ENCODE results near the gene RUNX3.

Gene RUNX3

DNA sequence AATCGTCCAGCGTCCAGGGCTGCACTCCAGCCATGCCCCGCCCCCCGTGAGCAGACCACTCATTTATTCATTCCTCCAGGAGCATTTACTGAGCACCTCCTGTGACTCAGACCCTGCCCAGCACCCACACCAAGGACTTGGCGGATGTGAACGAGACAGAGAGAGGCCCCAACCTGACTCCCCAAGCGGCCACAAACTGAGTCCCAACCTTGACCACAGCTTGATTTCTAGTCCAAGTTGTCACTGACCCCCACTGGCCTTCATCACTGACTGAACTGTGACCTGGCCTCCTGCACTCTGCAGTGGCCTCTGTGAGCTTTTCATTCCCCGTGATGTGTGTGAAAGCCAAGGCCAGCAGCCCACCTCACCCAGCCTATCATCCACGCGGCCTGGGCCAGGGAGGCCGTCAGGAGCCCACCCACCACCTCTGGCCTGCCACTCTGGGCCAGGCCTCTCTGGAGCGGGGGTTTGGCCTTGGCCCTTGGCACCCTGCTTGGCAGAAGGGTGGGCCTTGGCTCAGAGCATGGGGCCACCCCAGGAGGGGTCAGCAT, 19.3 kb upstream of the RUNX3 start:
- FAIRE-seq, result no peak

DNA sequence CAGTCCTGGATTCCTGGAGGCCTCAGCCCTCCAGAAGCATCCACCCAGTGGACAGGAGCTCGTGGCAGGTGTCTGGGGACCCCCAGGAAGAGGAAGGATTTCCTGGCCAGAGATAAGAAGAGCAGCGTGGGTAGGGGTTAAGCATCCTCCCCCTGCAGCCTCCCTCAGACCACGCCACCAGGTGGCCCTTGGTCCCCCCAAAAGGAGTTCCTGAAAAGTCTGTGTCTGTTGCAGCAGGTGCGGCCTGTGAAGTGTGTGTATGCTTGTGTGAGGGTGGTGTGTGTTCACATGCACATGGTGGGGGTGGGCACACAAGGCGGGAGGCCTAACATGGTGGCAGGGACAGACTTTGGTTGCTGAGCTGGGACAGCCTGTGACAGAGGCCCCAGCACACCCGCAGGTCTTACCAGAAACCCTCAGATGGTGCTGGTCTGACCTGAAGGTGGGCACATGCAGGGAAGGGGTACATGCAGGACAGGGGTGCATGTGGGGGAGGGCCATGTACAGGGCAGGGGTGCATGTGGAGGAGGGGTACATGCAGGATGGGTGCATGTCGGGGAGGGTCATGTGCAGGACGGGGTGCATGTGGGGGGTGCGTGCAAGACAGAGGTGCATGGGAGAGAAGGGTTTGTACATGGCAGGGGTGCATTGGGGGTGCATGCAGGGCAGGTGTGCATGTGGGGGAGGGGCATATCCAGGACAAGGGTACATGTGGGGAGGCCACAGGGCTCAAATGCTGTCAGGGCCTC, 18.2 kb upstream of the RUNX3 start:
- FAIRE-seq (peak; percentile 62), DNase-seq (ENCODE audit: extremely low spot score, insufficient read length, low read depth) (no peak)

More for the DNA sequence above, 19.3 kb upstream of the RUNX3 start:
- no peak for DNase-seq (ENCODE audit: extremely low spot score, insufficient read length, low read depth)

DNA sequence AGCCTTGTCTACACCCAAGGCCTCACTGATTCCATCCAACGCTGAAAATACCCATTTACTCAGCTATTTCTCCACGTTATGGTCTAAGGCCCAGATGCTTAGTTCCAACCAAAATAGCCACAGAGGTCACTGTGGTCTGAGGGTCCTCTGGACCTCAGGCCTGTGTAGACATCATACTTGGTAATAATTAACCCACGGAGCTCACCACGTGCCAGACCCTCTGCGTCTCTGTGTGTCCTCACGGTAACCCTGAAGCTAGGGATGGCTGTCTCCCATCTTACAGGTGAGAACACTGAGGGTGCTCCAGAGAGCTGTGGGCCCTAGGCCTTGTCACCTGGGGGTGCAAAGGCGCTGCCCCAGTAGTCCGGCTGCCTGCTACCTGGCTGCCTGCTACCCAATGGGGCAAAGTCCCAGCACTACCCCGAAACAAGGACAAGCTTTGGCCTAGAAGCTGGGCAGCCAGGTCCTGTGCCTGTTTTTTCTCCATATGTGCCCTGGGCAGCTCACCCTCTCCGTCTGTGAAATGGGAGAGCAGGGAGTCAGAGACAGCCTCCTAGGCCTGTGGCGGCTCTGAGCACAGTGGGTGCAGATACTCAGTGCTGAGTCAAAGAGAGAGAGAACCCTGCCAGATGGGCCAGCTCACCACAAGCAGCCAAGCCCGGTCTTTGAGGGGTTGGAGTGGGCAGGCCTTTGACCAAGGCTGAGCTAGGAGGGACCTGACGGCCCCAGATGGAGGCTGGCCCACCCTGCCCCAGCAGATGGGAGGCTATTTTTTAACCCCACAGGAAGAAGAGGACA, 17.0 kb upstream of the RUNX3 start:
- peak; percentile 98 for FAIRE-seq
- peak; percentile 81 for DNase-seq (ENCODE audit: extremely low spot score, insufficient read length, low read depth)

DNA sequence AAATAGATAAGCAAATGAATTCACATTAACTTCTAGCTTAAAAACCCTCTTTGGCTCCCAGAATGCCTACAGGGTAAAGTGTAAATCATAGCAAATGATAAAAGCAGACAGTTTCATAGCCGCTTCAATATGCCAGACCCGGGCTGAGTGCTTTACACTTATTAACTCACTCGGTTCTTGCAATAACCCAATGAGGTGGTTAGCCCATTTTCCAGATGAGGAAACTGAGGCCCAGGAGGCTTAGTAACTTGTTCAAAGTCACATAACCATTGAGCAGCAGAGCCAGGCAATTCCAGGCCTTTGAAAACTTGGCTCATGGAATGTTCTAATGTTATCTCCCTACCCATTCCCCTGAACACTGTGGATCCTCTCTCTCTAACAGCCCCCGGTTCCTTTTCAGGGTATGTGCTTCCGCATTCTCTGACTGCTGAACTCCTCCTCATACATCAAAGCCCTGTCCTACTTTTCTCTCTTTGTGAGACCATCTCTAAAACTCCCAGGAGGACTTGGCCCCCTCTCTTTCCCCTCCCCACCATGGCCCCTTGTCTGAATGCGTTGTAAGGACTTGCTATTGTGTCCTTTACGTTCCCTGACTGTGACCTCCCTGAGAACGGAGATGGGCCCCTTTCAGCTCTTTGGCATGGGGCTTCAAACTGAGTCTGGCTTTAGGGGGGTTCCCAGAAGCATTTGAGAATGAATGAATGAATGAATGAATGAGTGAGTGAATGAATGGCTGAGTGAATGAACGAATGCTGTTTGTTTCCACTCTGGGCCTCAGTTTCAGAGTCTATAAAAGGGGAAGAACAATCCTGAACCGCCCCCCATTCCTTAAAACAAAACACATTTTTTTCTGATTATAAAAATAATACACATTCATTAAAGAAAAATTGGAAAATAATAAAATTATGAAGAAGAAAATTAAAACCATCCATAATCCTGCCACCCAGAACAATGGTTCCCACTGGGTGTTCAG, 15.6 kb upstream of the RUNX3 start:
- DNase-seq (ENCODE audit: extremely low spot score, insufficient read length, low read depth) (no peak), FAIRE-seq (no peak)

DNA sequence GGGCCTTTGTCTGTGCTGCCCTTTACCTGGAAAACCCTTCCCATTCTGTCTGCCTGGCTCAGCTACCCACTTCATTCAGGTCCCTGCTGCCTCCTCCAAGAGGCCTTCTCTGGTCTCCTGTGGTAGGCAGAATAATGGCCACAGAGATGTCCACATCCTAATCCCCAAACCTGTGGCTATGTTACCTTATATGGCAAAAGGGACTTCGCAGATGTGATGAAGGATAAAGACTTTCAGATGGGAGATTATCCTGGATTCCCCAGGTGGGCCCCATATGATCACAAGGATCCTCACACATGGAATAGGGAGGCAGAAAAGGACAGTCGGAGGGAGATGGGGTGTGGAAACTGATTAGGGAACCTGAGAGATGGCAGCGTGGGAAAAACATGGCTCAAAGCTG, 14.2 kb upstream of the RUNX3 start:
- no peak for FAIRE-seq
- no peak for DNase-seq (ENCODE audit: extremely low spot score, insufficient read length, low read depth)

DNA sequence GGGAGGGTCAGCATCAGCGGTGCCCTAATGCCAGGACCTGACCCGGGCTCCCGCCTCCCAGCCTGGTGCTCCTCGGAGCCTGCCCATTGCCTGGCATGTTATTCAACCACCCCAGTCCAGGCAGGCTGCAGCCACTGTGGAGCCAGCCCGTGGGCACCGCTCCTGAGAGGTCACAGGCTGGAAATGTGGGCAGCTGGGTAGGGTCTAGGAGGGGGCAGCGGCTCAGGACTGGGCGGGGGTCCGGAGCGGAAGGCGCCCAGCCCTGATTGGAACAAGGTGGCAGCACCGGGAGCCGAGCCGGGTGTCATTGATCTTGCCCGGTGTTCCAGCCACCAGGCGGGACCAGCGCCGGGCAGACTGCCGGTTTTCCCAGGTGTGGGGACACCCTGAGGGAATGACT, 12.7 kb upstream of the RUNX3 start:
- DNase-seq (ENCODE audit: extremely low spot score, insufficient read length, low read depth) (no peak), FAIRE-seq (no peak)

DNA sequence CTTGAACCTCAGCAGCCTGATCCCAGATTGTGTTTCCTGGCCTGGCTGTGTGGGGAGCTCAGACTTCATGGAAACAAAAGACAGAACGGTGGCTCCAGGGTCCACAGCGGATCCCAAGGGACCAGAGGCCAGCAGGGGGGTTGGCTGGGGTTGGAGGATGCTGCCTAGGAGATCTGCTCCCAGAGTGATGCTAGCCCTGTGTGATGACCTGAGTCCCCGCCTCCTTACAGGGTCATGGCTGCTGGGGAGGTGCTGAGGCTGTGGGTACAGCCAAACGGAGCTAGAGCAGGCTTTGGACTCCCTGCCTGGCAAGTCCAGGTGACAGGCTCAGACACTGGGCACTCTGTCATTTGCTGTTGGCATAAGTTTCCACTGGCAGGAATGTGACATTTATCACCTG, 11.5 kb upstream of the RUNX3 start:
- FAIRE-seq (no peak), DNase-seq (ENCODE audit: extremely low spot score, insufficient read length, low read depth) (no peak)

DNA sequence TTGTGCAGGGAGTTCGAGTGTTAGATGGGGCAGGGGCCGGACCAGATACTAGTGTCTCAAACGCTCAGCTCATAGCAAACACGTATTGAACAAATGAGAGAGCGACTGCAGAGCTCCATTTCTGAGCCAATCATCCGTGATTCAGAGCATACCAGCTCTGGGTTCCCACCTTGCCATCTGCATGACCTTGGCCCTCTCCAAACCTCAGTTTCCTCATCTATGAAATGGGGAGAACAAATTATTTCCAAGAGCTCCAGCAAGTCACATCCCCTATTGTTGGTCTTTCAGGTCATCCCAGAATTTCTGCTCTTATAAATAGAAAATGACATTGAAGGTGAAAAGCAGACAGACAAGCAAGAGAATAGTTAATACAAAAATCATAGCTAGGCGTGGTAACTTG, 10.2 kb upstream of the RUNX3 start:
- FAIRE-seq (no peak), DNase-seq (ENCODE audit: extremely low spot score, insufficient read length, low read depth) (no peak)

DNA sequence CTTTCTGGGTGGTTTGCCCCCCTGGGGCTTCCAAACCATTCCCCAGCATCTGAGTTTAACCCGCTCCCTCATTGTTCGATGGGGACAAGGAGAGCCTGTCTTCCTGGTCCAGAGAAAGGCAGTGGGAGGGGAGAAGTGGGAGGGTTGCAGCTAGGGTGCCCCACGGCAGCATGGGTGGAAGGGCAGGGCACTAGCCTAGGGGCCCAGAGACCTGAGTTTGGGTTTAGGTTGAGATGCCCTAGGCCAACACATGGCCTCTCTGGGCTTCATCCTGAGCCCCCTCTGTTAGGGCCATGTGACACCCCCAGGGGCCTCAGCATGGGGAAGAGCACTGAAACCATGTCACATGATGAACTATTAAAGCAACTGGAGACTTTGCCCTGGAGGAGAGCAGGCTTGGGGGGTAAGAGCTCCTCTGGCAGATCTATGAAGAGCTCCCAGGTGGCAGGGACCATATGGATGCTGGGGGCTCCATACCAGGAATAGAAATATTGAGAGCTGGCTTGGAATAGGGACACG, 9.7 kb upstream of the RUNX3 start:
- no peak for FAIRE-seq
- no peak for DNase-seq (ENCODE audit: extremely low spot score, insufficient read length, low read depth)

DNA sequence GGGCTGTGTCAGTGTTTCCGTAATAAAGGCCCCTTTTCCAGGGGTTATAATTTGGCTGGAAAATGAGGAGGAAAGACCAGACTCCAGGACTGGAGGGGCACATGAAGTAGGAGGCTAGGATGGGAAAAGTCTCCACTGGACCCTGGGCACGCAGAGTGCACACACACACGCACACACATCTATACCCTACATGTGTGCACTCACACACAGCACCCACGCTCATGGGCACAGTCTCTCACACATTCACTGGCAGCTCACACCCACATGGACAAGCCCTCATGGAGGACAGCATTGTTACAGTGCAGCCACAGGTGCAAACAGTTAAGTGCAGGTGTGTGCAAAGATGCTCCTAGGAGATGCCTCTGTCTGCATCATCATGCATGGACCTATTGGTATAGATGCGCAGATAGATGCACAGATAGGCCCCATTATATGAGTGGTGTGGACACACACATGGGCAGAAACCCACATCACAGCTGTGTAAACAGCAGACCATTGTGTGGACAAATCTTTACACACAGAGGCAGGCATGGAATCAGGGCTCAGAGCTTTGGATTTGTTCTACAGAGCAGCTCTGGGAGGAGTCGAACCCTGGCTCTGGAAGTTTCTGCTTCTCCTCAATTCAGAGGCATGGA, 9.1 kb upstream of the RUNX3 start:
- no peak for FAIRE-seq
- no peak for DNase-seq (ENCODE audit: extremely low spot score, insufficient read length, low read depth)

DNA sequence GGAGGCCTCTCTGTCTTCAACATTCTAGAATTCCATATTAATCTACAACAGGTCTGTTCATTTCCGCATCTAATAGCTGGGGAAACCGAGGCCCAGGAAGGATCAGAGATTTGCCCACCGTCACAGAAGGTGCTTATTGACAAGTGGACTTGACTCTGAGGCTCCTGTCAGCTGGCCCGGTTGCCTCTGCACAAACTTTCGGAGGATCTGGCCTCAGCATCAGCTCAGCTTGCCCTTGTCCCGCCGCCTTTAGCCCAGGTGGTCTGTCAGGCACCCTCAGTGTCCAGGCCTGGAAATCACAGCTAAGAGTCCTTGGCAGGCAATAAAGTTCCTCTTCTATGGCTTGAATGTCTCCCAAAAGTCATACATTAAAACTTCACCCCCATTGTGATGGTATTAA, 8.2 kb upstream of the RUNX3 start:
- no peak for FAIRE-seq
- no peak for DNase-seq (ENCODE audit: extremely low spot score, insufficient read length, low read depth)

DNA sequence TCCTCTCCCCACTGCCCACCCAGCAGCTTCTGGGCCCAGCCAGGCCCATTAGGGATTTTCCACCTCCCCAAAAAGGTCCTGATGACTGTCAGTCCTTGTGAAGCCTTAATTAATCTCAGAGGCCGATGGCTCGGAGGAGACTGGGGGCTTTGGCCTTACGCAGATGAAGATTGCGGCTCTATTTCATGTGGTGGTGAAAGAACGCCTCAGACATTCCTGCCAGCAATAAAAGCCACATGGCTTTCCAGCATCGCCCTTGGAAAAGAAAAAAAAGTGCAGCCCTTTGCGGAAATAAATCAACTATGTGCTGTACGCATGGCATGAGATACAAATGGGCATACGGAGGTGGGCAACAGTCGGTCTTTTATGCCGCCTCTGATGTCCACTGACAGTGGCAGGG, 6.6 kb upstream of the RUNX3 start:
- no peak for DNase-seq (ENCODE audit: extremely low spot score, insufficient read length, low read depth)
- no peak for FAIRE-seq

DNA sequence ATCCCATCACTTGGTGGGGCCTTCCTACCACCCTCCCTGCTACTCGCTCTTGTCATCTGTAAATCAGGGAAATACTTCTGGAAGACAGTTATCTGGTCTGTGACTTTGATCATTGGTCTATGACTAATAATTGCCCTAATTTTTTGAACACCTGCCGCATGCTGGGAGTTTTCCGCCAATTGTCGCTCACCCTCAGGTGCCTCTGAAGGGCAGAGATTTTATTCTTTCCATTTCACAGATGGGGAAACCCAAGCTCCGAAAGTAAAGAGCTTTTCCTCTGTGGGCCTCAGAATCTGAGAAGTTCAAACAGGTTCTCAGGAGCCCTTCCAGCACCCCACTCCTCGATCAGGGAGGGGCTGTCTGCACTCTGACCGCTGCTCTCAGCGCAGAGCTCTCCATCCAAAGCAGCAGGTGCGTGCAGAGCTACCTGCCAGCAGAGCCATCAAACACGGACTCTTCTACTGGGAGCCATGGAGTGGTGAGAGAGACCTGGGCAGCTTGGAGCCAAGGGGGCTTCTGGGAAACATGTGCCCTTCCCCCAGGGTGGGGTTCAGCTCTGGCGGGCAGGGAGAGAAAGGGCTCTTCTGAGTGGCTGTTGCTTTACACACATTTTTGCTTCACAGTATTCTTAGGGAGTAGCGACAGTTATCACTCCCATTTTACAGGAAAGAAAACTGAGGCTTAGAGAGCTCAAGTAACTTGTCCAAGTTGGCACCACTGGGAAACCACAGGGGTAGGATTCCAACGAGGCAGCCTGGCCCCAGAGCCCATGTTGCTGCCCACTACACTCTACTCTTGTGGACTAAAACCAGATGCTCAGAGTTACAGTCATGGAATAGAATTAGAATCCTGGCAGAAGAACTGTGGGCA, 5.8 kb upstream of the RUNX3 start:
- DNase-seq (ENCODE audit: extremely low spot score, insufficient read length, low read depth) (no peak), FAIRE-seq (peak; percentile 76)

DNA sequence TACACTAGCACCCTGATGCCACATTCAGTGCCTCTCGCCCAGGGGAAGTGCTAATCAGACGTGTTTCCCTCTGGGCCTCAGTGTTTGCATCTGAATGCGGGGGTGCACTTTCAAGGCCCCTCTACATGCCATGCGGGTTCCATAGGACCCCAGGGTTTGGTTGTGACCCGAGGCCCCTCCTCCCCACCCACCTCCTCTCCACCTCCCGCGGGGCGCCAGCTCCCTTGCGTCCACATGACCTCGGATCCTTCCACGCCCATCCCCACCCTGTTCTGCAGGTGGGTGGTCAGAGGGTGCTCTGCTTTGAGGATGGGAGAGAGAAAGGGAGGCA, 5.1 kb upstream of the RUNX3 start:
- no peak for FAIRE-seq
- no peak for DNase-seq (ENCODE audit: extremely low spot score, insufficient read length, low read depth)

DNA sequence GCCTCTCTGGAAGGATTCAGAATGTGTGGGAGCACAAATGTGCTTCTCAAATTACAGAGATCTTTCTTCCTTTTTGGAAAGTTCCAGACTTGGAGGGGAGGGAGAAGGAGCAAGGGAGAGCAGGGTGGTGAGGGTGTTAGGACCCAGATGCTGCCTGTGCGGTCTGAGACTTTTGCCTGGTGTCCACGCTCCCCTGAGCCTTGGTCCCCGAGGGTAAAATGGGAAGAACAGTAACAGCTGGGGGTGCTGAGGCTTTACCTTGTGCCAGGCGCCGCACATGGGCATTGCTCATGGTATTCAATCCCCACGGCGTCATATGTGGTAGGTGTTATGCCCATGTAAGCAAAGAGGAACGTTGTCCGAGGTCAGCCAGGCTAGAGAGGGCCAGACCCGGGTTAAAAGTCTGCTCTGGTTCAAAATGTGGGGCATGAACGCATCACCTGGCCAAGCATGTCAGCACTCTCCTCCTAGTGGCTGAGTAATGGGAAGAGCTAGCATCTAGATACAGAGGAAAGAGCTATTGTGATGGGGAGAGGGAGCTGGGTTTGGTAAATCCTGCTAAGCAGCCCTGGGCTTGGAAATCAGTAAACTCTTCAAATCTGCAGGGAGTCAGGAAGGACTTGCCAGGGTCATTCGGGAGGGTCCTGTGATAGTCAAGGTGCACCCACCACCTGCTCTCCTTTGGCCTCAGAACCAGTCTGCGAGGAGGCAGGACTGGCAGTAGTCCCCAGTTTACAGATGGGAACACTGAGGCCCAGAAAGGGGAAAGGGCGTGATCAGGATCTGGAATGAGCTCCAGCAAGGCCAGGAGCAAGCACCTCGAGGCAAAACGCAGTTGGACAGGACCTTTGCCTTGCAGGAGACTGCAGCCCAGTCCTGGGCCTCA, 4.5 kb upstream of the RUNX3 start:
- no peak for DNase-seq (ENCODE audit: extremely low spot score, insufficient read length, low read depth)
- FAIRE-seq, result peak; percentile 62

DNA sequence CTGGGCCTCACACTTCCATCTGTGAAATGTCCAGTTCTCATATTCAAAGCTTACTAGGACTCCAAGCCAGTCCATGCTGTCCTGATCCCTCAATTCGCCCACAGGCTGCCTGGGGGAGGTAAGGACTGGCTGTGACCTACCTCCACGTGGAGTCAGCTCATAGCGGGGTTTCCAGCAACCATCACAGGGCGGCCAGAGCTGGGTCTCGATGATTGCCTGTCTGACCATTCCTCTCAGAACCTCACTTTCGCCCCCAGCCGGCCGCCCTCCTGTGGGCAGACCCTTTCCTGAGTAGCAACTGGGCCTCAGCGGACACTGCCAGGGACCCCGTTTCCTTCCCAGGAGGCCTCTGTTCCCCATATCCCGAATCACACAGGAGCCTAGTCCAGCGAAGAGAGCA, 3.4 kb upstream of the RUNX3 start:
- FAIRE-seq, result no peak

DNA sequence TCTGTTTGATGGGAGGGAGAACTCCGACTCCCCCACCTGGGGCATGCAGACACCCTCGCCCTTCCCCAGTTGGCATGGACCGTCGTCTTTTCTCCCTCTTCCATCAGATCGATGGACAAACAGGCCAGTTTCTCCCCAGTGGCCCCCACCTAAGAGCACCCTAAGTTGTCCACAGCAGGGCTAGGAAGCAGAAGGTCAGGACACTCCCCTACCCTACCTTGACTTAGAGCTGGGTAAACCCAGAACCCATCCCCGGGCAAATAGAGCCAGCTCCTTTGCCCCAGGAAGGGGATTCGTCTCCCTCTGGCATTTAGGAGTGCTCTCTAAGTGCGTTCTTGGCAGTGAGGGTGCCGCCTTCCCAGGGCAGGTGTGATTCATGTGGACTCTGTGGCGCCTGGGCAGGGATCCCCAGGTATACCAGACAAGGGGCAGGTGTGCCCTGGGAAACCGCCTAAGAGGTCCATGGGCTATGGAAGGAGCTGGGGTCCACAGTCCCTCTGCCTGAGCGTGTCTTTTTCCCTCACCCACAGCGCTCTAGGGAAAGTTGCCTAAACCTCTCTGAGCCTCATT, 2.7 kb upstream of the RUNX3 start:
- no peak for DNase-seq (ENCODE audit: extremely low spot score, insufficient read length, low read depth)
- FAIRE-seq, result no peak

More for the DNA sequence above, 3.4 kb upstream of the RUNX3 start:
- no peak for DNase-seq (ENCODE audit: extremely low spot score, insufficient read length, low read depth)
